Measurements from ENCODE around the gene ERBIN.
A peak's percentile ranks its signal among the peaks of the same experiment; 100 is the strongest.
"Not testable (repeated sequence)": the region's sequence is repeated elsewhere in the genome, so short reads cannot be mapped to it uniquely, and the experiment has no call there.

ERBIN gene

DNA sequence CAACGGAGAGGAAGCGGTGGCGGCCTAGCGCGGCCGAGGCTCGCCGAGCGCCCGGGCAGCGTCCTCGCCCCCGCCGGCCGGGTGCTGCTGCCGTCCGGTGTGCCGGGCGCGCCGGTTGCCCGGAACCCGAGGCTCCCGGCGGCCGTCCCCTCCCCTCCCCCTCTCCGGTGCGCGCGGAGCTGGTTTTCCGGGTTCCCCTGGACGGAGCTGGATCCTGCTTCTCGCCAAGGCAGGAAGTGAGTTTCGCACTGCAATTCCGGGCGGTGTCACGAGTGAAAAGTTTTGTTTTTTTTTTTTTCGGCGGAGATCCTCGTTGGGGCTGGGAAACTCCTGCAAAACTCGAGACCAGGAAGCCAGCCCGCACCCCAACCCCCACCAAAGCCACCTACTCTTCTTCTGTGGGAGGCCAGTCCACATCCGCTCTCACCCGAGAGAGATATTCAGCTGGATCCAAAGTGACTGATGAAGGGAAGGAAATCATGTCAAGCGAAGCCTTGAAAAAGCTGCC, at the start of gene ERBIN:
Gene ERBIN (plus strand): TSS at position 300 of the 508 bp plus-strand sequence. CDS start 66,144 bp downstream, outside the sequence.
- DNase-seq, result peak; percentile 16

GRCh38 chr5:65876970-65877369, 49.4 kb upstream of the ERBIN start:
- DNase-seq, result no peak

- DNase-seq, result not testable (repeated sequence)
Observed at GRCh38 chr5:65879668-65880256, 46.6 kb upstream of the ERBIN start.

- DNase-seq, result no peak
Observed at GRCh38 chr5:65880496-65881072, 45.8 kb upstream of the ERBIN start.

- DNase-seq, result no peak
Observed at GRCh38 chr5:65882278-65882677, 44.1 kb upstream of the ERBIN start.

DNA sequence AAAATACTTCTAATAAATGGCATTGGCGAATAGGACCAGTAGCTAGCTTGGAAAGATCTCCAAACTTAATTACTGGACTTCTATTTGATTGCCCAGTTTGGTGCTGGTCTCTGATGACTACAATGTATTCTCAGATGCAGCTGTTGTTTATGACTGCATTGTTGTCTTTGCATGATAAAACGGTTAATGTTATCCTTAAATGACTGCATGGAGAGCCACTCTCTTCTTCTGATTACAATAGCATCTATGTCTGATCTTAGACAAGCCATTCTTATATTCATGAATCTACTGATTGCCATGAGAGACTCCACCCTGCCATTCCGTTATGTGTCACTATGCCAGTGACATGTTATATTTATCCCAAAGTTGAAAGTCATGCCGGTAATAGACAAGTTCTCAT, 42.9 kb upstream of the ERBIN start:
- DNase-seq, result no peak

GRCh38 chr5:65886387-65886786, 40.0 kb upstream of the ERBIN start:
- DNase-seq, result no peak

DNA sequence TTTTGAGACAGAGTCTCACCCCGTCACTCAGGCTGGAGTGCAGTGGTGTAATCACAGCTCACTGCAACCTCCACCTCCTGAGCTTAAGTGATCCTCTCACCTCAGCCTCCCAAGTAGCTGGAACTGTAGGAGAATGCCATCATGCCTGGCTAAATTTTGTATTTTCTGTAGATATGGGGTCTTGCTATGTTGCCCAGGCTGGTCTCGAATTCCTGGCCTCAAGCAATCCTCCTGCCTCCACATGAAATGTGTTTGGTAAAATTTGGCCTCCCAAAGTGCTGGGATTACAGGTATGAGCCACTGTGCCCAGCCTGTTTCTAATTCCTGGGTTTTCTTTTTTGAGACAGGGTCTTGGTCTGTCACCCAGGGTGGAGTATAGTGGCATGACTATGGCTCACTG, 34.4 kb upstream of the ERBIN start:
- DNase-seq, result not testable (repeated sequence)

DNA sequence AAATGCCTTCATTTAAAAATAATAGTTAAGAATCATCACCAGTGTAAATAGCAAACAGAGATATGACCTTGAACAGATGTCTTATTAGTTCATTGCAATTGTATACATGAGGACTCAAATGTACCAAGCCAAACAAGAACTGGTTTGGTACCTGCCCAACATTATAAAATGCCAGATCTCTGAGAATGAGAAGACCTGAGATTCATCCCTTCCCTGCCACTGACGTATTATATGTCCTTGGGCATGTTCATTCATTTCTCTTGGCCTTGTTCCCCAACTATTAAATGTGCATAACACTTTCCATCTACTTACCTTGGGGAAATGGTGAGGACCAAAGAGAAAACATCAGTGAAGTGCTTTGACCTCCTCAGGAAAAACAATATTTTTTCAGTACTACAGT, 33.6 kb upstream of the ERBIN start:
- DNase-seq, result no peak

- DNase-seq, result no peak
Observed at GRCh38 chr5:65893749-65894430, 32.5 kb upstream of the ERBIN start.

DNA sequence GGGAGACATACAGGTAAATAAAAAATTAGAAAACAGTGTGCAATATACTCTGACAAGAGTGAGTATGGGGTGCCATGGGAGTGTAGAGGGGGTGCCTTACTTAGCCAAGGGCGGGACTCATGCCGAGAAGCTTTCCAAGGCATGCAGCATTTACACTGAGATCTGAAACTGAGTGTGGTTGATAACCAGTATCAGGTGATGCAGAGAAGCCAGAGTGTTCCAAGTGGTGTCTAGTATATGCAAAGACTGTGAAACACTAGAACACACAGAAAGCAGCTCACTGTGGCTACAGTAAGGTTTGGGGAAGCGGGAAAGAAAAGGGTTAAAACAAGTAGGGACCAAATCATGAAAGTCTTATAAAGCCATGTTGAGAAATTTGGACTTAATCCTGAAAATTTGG, 30.5 kb upstream of the ERBIN start:
- DNase-seq, result no peak

DNA sequence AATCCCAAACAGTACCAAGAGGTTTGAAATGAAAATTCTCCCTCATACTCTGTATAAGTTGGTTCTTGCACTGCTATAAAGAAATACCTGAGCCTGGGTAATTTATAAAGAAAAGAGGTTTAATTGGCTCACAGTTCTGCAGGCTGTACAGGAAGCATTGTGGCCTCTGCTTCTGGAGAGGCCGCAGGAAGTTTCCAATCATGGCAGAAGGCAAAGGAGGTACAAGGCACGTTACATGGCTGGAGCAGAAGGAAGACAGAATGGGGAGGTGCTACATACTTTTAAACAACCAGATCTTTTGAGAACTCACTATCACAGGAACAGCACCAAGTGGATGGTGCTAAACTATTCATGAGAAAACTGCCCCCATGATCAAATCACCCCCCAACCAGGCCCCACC, 25.6 kb upstream of the ERBIN start:
- DNase-seq, result no peak

GRCh38 chr5:65902104-65902503, 24.3 kb upstream of the ERBIN start:
- DNase-seq, result no peak

- DNase-seq, result no peak
Observed at GRCh38 chr5:65903581-65903980, 22.8 kb upstream of the ERBIN start.

DNA sequence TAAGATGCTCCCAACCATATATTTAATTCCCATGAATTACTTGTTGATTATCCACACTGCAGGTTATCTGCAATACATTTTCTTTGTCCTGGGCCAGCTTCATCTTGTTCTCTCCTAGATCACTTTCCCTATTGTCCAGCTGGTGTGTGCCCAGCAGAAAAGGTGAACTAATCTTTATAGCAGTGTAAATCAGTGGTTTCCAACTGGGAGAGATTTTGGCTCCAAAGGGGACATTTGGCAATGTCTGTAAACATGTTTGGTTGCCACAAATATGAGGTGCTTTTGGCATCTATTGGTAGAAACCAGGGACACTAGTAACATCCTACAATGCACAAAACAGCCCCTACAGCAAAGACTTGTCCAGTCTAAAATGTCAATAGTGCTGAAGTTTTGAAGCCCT, 20.1 kb upstream of the ERBIN start:
- DNase-seq, result no peak

DNA sequence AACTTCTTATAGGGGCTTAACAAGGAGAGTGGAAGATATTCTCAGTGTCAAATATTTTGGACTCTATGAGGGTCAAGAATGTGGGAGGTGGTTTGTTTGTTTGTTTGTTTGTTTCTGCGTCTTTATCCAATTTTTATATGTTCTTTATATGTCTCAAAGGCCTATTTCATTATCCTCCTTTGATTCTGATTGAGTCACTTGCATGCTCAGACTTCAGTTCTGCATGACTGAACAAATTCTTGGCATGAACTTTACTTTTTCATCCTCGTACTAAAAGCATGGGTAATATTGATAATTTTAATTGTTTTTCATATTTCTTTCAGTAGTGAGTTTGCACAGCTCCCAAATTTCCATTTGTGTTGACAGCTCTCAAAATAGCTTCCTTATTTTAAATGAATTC, 19.2 kb upstream of the ERBIN start:
- DNase-seq, result no peak

DNA sequence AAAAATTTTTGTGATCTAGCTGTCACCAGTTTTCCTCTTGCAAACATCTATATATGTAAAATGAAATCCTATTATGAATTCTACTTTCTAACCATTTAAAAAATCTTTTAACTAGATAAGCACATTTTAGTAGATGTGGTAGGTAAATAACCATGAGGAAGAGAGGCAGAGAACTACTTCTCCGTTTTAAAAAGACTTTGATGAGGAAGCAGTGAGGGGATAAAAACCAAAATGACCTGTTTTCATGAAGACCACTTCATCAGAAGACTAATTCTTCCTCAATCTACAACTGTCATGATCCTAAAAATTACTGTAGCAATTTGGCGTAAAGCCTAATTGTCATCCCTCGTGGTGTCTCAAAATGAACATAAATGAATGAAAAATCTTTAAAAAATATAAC, 15.7 kb upstream of the ERBIN start:
- DNase-seq, result no peak

DNA sequence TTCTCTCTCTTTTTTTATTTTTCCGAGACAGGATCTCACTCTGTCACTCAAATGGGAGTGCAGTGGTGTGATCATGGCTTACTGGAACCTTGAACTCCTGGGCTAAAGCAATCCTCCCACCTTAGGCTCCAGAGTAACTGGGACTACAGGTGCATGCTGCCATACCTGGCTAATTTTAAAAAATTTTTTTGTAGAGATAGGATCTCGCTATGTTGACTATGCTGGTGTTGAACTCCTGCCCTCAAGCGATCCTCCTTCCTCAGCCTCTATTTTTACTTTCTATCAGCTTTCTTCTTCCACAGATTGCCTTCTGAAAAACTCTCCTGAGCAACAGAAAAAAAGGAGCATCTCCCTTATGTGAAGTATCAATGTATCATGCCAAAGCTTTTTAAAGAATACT, 14.1 kb upstream of the ERBIN start:
- DNase-seq, result no peak

GRCh38 chr5:65913519-65913918, 12.9 kb upstream of the ERBIN start:
- DNase-seq, result no peak

- DNase-seq, result no peak
Observed at GRCh38 chr5:65914641-65915196, 11.7 kb upstream of the ERBIN start.

- not testable (repeated sequence) for DNase-seq
Observed at GRCh38 chr5:65915661-65916060, 10.7 kb upstream of the ERBIN start.

GRCh38 chr5:65916066-65916465, 10.3 kb upstream of the ERBIN start:
- DNase-seq, result no peak

DNA sequence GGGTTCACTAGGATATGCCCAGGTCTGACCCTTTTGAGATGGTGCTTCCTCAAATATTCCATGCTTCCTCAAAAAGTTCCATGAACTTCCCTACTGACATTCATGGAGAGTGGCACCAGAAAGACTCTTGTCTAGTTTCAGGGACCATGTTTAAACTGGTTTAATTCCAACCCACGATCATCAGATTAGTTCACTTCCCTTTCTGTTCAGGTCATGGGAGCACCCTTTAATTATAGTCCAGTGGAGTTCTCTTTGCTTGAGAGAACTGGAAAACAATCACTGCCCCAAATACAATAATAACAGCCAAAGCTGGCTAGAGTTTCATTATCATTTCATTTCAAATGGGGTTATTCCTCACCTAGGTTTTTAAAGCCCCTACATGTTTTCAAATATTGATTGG, 9.7 kb upstream of the ERBIN start:
- no peak for DNase-seq

DNA sequence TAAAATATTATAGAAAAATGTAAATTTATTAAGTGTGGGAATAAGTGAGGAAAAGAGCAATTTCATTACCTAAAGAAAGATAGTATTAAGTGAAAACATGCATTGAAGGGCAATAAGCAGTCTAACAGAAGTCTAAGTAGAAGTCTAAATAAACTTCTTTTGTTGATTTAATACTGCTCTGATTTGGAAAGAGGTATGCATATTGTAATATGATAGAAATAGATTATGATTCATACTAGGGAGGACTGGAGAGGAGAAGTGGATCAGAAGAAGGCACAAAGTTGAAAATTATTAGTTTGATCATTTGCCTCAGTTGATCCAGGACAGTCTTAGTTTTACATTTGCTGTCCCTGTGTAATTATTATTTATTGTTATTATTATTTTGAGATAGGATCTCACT, 6.6 kb upstream of the ERBIN start:
- no peak for DNase-seq

Measured in DMS153 (cell line).